Fibroblast of skin of abdomen (primary cell): ENCODE results near the gene TPRG1L.

Experiments used
- DNase-seq: peaks from one replicate; pipeline ENCODE4 v3.0.0-alpha.2; 2013

Gene TPRG1L

GRCh38 chr1:3630161-3630611 lies 5.4 kb downstream of the TPRG1L start:
- no peak for DNase-seq

GRCh38 chr1:3630914-3631313 lies 6.1 kb downstream of the TPRG1L start:
- no peak for DNase-seq

DNA sequence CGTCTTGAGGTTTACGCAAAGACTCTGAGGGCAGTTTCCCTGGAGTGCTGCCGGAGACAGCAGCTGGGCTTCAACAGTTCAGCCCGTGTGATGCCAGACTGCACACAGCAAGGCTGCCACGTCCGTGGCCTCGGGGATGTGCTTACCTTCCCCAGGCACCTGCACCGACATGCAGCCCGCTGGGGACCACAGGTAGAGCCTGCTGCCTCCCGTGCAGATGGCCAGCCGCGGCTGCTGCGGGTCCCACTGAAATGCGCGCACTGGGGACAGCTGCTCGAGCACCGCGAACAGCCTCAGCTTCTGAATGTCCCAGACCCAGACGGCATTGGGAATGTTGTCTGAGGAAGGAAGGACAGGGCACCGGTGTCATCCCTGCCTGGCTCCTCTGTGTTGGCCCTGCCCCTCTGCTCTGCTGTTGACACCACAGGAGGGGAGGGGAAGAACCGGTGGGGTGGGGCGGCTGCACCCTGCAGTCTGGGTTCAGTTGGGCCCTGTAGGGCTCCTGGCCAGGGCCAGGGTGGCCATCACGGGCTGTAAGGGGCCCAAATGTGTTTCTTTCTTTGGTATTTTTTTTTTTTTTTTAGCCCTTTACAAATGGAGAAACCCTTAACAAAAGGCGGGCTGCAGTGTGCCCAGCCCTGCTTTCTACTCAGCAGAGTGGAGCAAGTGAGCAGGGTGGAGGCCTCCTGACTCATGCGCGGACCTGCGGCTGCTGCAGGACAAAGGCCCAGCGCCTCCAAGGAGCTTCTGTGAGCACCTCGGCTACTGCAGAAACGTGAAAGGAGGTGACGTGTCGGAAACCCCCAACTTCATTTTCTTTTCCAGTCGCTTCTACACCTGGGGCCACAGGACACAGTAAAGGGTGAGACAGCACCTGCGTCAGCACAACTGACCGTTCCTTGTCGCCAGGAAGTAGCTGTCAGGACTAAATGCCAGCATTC lies 6.8 kb downstream of the TPRG1L start:
- no peak for DNase-seq

- DNase-seq: no peak
Observed at GRCh38 chr1:3632298-3632697, 7.5 kb downstream of the TPRG1L start.

GRCh38 chr1:3632716-3633343 lies 8.0 kb downstream of the TPRG1L start:
- DNase-seq: no peak

DNA sequence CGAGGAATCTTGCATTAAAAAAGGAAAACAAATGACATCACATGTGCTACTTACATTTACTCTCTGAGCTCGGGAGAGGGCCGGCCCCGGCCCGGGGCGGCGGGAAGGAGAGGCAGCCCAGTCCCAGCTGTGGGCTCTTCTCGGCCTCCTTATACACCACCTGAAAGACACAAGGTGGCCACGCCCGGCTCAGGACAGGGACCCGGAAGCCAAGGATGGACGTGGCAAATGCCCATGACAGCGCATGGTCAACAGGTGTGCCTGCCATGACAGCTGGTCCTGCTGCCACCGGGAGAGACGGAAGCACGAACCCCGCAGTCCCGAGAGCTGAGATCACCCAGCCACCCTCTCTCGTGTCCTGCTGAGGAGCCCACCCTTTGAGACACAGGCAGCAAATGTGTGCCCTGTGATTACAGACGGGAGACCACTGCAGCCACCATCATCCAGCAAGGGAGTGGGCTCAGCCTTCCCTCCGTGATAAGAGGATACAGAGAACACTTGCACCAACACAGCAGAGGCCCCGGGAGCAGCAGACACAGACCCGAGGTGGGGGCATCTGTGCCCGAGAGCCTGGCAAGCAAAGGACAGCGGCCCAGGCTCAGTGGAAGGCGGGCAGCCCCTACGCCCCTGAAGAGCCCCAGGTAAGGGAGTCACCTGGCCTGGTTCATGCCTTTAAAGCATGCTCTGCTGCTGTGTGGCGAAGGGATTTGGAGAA lies 8.7 kb downstream of the TPRG1L start:
- DNase-seq: no peak

GRCh38 chr1:3634059-3634800 lies 9.4 kb downstream of the TPRG1L start:
- DNase-seq: no peak

DNA sequence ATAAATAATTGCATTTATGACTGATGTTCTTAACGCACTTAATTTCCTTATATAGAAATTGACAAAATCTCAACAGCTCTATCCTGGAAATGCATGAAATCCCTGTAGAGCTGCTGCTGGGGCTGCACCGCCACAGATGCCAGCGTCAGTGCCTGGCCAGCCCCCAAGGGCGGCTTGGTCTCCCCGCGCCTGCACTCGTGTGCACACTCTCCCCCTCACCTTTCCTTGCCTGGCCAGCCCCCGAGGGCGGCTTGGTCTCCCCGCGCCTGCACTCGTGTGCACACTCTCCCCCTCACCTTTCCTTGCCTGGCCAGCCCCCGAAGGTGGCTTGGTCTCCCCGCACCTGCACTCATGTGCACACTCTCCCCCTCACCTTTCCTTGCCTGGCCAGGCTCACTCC lies 11.3 kb downstream of the TPRG1L start:
- DNase-seq: no peak

- no peak for DNase-seq
Observed at GRCh38 chr1:3636531-3636930, 11.7 kb downstream of the TPRG1L start.

GRCh38 chr1:3638027-3638426 lies 13.2 kb downstream of the TPRG1L start:
- no peak for DNase-seq

DNA sequence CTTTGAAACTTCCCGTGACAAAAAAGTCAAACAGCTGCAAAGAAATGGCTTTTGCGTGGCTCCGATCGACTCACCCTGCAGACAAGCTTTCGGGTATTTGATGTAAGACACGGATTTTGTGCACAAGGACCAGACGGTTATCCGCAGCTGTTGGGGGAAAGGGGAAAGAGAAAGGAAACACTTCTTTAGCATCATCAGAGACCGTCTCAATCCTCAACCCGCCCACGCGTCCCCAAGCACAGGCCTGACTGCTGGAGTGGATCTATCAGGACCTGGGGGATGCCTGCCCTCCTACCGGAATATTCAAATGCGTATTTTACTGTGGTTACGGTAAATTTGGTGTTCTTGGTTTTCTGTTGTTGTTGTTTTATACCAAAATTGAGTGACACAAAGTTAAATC lies 13.9 kb downstream of the TPRG1L start:
- DNase-seq: no peak

GRCh38 chr1:3639397-3639911 lies 14.6 kb downstream of the TPRG1L start:
- DNase-seq: no peak

GRCh38 chr1:3640121-3640837 lies 15.5 kb downstream of the TPRG1L start:
- DNase-seq: no peak

DNA sequence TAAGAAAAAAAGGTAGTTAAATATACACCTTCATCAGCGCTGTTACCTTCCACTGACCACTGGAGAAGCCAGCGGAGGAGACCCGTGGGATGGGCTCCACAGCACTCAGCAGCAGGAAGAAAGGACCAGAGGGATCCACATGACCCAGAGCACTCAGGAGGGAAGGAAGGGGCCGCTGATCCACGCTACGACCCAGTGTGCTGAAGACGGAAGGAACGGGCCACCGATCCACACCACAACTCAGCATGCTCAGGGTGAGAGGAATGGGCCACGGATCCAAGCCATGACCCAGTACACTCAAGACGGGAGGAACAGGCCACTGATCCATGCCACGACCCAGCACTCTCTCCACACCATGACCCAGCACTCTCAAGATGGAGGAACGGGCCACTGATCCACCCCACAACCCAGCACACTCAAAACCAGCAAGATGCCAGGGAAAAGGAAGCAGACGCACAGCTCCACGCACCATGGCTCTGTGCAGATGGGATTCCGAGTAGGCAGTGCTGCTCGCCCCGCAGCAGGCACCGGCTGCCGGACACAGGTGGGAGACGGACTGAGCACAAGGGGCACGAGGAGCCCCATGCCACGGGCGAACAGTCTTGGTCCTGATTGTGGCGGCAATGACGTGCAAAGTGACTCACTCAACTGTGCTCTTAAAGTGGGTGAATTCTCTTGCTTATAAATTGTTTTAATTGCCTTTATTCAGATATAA lies 16.4 kb downstream of the TPRG1L start:
- no peak for DNase-seq

GRCh38 chr1:3641816-3642215 lies 17.0 kb downstream of the TPRG1L start:
- DNase-seq: no peak

DNA sequence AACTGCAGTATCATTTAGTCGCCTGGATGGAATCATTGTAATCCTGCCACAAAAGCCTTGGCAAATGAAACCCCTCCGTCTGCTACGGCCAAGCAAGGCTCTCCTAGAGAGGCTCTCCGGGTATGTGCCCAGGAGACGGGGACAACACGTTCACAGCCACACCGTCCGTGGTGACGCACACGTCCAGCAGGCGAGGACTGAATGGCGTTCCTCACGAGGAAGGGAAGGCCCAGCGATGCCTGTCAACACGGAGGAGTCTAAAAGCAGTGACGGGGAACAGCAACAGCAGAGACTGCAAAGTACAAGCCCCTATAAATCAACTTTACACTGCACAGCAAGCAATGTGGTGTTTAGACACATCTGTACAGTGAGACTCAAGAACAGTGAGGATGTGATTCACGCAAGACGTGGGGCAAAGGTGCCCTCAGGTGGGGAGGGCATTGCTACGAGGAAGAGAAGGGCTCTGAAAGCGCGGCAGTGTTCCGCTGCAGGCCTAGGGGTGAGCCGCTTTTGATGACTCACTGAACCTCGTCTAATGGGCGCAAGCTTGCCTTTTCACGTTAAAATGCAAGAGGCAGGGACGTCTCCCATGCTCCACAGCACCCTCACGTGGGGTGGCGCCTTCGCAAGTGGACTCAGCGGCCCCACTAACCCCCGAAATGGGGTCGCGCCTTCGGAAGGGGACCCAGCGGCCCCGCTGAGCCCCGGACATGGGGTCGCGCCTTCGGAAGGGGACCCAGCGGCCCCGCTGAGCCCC lies 18.3 kb downstream of the TPRG1L start:
- no peak for DNase-seq

GRCh38 chr1:3644273-3644672 lies 19.5 kb downstream of the TPRG1L start:
- DNase-seq: no peak

DNA sequence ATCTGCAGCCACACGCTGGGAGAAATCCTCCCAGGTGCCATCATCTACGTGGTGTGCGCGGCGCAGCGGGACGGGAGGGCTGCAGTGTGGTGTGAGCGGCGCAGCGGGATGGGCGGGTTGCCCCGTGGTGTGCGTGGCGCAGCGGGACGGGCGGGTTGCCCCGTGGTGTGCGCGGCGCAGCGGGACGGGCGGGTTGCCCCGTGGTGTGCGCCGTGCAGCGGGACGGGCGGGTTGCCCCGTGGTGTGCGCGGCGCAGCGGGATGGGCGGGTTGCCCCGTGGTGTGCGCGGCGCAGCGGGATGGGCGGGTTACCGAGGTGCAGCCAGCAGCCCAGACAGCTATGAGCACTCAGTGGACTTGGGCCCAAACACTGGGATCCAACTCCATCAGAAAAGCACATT lies 20.4 kb downstream of the TPRG1L start:
- DNase-seq: no peak

GRCh38 chr1:3645666-3646355 lies 21.0 kb downstream of the TPRG1L start:
- no peak for DNase-seq

- DNase-seq: no peak
Observed at GRCh38 chr1:3646596-3646995, 21.8 kb downstream of the TPRG1L start.
